Posterior vena cava (tissue), 2 donors: ENCODE measurements around the gene XK. TPM values are rescaled to one million over a fixed set of nuclear protein-coding genes. Genes with fewer than 3 reads are reported as not detected.
A peak's percentile ranks its signal among the peaks of the same experiment; 100 is the strongest.
"Not testable (repeated sequence)": the region's sequence is repeated elsewhere in the genome, so short reads cannot be mapped to it uniquely, and the experiment has no call there.

Experiments used
- DNase-seq: peaks from one replicate; pipeline ENCODE4 v3.0.0-alpha.2; 2020; ENCODE audit warnings: low spot score
- intact Hi-C, 2 donors: fragments of 100-400 bp; cut with DNase I; formaldehyde crosslinking; loops; one replicate each; pipeline versions ENCODE4 v1.14.1 to v1.14.2; 2022 to 2023
- total RNA-seq, 2 donors: library from RNA; stranded (reverse); fragmentation: NEBNext Ultra II Directional; extraction: Animal tissue kit (Norgen Biotek cat#: 25700); gene quantifications; one replicate each; pipeline ENCODE4 v1.2.1, GENCODE V29; 2021
- donor health status: DM: yes; HTN: yes; CAD: no.
- donor health status: DM: yes; HTN: yes; CAD: no.

The XK gene
- total RNA-seq, 2 donors from 2014 or later, result 1.6 to 1.7 TPM

- intact Hi-C loops, result loop anchor here in 1 of 2 donors (10.0 kb wide), 1 partner anchor 78 kb away; no protein-coding TSS in a partner anchor
- DNase-seq, result no peak
These were observed 60.8 kb downstream of the XK start for GRCh38 chrX:37746218-37746941.

DNA sequence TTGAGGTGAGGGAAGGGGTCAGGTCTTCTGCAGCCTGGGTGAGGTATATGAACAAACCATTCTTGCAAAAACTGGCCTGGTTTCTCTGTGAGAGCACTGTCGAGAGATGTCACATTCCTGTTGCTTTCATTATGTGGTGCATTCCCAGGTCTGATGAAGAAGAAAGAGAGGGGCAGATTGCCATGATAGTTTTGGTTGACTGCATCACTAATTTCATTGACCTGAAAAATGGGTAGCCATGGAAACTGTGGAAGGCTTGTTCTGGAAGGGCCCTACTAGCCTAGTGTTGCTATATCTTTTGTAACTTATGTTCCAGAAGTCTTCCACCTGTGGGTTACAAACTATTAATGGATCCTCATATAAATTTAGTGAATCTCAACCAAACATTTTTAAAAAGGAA, 61.4 kb downstream of the XK start:
- intact Hi-C loops, result loop anchor here in 1 of 2 donors (10.0 kb wide), 1 partner anchor 78 kb away; no protein-coding TSS in a partner anchor
- DNase-seq, result no peak

DNA sequence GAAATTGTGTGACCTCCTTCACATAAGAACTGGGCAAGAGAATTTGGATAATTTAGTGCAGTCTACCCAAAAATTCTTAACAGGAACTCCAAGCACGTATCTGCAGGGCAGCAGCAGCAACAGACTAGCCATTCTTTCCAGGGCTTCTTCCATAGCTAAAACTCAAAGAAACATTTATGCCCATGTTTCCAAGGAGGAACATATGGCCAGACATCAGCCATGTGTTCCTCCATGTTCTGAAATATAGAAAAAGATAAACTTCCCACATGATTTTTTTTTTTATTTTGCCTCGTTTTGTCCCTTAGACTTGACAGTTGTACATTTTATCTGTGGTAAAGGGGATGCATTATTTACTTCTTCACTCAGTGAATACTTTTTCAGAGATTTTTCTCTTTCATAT, 66.7 kb downstream of the XK start:
- intact Hi-C loops, result loop anchor here in 1 of 2 donors (10.0 kb wide), 1 partner anchor 73 kb away; no protein-coding TSS in a partner anchor
- no peak for DNase-seq

DNA sequence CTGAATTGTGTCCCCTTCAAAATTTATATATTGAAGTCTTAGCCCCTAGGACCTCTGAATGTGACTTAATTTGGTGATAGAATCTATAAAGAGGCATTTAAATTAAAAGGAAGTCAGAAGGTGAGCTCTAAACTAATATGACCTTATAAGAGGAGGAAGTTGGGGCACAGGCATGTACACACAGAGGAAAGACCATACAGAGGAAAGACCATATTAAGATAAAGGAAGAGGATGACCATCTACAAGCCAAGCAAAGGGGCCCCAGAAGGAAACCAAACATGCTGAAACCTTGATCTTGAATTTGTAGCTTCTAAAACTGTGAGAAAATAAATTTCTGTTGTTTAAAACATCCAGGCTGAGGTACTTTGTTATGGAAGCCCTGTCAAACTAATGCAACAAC, 67.3 kb downstream of the XK start:
- no peak for DNase-seq
- intact Hi-C loops, result loop anchor here in 1 of 2 donors (10.0 kb wide), 1 partner anchor 72 kb away; no protein-coding TSS in a partner anchor

GRCh38 chrX:37753384-37753783, 67.8 kb downstream of the XK start:
- intact Hi-C loops, result loop anchor here in 1 of 2 donors (10.0 kb wide), 1 partner anchor 71 kb away; no protein-coding TSS in a partner anchor
- no peak for DNase-seq

DNA sequence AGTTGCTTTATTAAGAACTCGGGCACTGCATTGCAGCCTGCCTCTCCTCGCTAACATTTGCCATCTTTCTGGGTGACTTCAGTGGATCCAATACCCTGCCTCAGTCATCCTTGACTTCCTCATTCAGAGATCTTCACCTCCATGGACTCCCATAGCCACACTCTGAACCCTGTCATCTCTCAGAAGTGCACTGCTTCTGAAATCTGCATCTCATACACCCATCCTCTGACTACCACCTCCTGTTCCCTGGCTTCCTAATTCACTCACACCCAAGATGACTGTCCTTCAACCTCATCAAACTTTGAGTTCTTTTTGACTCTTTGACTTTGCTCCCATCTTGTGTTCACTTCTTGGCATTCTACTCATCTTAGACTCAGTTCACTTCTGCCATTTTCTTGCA, 68.9 kb downstream of the XK start:
- intact Hi-C loops, result loop anchor here in 1 of 2 donors (10.0 kb wide), 1 partner anchor 70 kb away; no protein-coding TSS in a partner anchor

DNA sequence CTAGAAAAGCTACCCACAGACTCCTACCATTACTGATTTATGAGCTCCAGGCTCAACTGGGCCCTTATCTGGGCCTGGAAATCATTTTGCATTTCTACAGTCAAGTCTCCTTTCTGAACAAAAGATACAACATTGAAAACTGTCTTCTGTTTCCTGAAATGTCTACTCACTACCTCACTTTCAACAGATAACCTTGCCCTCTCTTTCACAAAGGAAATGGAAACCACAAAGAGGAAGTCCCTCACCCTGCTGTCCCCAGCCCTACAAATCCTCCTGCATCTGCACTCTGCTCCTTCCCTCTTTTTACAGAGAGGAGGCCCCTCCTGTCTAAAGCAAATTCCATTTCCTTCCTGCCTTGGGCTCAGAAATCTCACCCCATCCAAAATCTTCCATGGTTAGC, 69.4 kb downstream of the XK start:
- intact Hi-C loops, result loop anchor here in 1 of 2 donors (10.0 kb wide), 1 partner anchor 70 kb away; no protein-coding TSS in a partner anchor

More for the DNA sequence above, 68.9 kb downstream of the XK start:
- DNase-seq, result no peak

GRCh38 chrX:37757082-37757481, 71.5 kb downstream of the XK start:
- no peak for DNase-seq

More for the DNA sequence above, 69.4 kb downstream of the XK start:
- DNase-seq, result no peak

GRCh38 chrX:37759351-37759750, 73.8 kb downstream of the XK start:
- intact Hi-C loops, result loop anchor here in 1 of 2 donors (10.0 kb wide), 1 partner anchor 65 kb away; no protein-coding TSS in a partner anchor
- no peak for DNase-seq

More at GRCh38 chrX:37757082-37757481, 71.5 kb downstream of the XK start:
- intact Hi-C loops, result loop anchor here in 1 of 2 donors (10.0 kb wide), 1 partner anchor 68 kb away; no protein-coding TSS in a partner anchor

- no peak for DNase-seq
- intact Hi-C loops, result loop anchor here in 1 of 2 donors (10.0 kb wide), 1 partner anchor 65 kb away; no protein-coding TSS in a partner anchor
These were observed 74.4 kb downstream of the XK start for GRCh38 chrX:37759878-37760418.

DNA sequence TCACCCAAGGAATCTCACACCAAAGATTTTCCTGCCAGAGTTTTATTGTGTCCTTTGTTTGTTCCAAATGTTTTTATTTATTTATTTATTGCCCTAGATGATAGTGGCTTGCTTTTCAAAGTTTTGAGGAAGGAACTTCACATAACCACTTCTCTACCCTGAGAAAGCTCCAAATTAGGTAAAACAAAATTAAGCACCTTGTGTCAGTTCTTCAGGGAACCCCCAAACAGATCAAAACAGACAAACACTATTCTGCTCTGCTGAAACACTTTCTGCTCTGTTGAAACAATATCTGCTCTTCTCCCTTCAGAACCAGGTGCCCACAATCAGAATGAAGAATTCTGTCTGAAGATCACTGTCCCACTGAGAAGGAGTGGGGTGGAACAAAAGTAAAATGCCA, 77.8 kb downstream of the XK start:
- DNase-seq, result no peak
- intact Hi-C loops, result no loop called here

- intact Hi-C loops, result no loop called here
- no peak for DNase-seq
These were observed 79.9 kb downstream of the XK start for GRCh38 chrX:37765507-37765906.

DNA sequence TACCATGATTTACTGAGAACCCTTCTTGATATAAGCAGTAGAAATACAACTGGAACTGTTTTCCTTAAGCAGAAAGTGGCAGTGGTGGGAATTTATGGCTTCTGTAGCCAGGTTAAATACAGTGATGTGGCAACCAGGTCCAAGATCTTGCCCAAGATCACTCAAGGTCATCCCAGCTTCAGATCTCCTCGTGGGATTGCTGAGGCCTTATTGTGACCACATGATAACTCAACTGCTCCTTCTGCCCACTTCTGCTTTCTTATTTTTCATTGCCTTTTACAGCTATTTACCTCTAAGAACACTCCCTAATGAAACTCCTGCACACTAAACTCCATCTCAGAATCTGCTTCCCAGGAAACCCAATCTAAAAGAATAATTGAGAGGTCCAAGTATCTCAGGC, 81.8 kb downstream of the XK start:
- DNase-seq, result no peak
- intact Hi-C loops, result no loop called here

GRCh38 chrX:37768866-37769265, 83.3 kb downstream of the XK start:
- intact Hi-C loops, result not testable (repeated sequence)
- DNase-seq, result peak; percentile 81

DNA sequence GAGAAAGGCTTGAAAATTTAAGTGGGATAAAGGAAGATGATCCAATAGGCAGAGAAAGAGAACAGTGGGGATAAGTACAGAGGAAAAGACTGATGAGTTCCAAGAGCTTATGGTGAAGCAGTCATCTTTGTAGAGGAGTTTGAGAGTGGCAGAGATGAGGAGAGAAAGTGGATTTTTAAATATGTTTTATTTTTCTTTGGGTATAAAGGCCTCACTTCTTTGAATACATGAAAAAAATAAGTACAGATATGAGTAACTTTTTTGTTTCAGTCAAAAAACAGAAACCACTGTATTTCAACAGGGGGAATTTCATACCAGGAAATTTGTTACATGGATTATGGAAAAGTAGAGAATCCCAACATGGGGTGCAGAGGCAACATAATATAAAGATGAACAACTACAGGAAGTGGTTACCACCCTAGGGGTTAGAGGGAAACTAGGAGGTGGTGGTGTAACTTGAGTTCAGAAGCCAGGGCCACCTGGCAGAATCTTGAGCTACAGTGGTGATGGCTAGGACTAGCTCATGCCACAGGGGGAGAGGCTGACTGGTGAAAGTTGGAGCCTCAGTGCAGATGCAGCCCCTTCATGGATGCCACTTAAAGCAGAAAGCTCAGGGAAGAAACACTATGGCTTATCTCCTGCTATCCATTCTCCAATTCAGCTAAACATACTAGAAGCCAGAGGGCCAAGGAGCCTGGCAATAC, 90.8 kb downstream of the XK start:
- DNase-seq, result no peak
- intact Hi-C loops, result no loop called here

- intact Hi-C loops, result no loop called here
- no peak for DNase-seq
These were observed 91.4 kb downstream of the XK start for GRCh38 chrX:37776987-37777325.

GRCh38 chrX:37779857-37780256, 94.3 kb downstream of the XK start, which contains the start of gene CYBB:
CYBB (plus strand) TSS chrX:37780059; CDS start chrX:37780078, 19 bp downstream.
- DNase-seq, result no peak
- intact Hi-C loops, result no loop called here

GRCh38 chrX:37781081-37781480, 95.5 kb downstream of the XK start:
- intact Hi-C loops, result no loop called here
- no peak for DNase-seq
